ENCODE measurements around the gene MAGEA8.

DNA sequence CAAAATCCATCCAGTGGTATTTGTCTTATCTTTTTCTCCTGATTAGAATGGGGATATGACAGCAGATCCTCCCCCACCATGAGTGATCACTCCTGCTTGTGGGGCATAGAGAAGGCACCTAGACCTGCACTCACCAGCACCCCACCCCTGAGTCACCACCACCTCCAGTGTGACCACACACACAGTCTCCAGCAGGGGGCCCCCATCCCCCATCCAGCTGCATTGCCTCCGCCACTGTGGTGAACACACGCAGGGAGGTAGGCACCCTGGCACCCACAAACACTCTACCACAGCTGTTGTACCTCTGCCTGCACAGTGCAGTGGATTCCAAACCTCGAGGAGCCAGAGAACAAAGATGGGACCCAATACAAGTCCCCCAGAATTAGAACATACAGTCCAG, 9.0 kb upstream of the MAGEA8 start:
- TF ChIP-seq, protein P1, sequence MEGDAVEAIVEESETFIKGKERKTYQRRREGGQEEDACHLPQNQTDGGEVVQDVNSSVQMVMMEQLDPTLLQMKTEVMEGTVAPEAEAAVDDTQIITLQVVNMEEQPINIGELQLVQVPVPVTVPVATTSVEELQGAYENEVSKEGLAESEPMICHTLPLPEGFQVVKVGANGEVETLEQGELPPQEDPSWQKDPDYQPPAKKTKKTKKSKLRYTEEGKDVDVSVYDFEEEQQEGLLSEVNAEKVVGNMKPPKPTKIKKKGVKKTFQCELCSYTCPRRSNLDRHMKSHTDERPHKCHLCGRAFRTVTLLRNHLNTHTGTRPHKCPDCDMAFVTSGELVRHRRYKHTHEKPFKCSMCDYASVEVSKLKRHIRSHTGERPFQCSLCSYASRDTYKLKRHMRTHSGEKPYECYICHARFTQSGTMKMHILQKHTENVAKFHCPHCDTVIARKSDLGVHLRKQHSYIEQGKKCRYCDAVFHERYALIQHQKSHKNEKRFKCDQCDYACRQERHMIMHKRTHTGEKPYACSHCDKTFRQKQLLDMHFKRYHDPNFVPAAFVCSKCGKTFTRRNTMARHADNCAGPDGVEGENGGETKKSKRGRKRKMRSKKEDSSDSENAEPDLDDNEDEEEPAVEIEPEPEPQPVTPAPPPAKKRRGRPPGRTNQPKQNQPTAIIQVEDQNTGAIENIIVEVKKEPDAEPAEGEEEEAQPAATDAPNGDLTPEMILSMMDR (IDR thresholded peaks at IDR 0.05), result peak in 1 of 6 experiments; percentile 14
- TF ChIP-seq POLR2A (IDR thresholded peaks at IDR 0.05), result no peak
